ENCODE data around the gene HELT.
"Not testable (repeated sequence)": the region's sequence is repeated elsewhere in the genome, so short reads cannot be mapped to it uniquely, and the experiment has no call there.

DNA sequence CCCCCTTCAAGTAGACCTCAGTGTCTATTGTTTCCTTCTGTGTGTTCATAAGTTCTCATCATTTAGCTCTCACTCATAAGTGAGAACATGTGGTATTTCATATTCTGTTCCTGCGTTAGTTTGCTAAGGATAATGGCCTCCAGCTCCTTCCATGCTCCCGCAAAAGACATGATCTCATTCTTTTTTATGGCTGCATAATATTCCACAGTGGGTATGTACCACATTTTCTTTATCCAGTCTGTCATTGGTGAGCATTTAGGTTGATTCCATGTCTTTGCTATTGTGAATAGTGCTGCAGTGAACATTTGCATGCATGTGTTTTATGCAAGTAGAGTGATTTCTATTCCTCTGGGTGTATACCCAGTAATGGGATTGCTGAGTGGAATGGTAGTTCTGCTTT lies 41.9 kb upstream of the HELT start:
- TF ChIP-seq, protein P1, sequence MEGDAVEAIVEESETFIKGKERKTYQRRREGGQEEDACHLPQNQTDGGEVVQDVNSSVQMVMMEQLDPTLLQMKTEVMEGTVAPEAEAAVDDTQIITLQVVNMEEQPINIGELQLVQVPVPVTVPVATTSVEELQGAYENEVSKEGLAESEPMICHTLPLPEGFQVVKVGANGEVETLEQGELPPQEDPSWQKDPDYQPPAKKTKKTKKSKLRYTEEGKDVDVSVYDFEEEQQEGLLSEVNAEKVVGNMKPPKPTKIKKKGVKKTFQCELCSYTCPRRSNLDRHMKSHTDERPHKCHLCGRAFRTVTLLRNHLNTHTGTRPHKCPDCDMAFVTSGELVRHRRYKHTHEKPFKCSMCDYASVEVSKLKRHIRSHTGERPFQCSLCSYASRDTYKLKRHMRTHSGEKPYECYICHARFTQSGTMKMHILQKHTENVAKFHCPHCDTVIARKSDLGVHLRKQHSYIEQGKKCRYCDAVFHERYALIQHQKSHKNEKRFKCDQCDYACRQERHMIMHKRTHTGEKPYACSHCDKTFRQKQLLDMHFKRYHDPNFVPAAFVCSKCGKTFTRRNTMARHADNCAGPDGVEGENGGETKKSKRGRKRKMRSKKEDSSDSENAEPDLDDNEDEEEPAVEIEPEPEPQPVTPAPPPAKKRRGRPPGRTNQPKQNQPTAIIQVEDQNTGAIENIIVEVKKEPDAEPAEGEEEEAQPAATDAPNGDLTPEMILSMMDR (IDR thresholded peaks at IDR 0.05; ENCODE audit: extremely low read depth in 1 of 2, insufficient read depth in 1 of 2, low read depth in 1 of 2, low read length in 2 of 2), result not testable (repeated sequence)
- TF ChIP-seq POLR2A (IDR thresholded peaks at IDR 0.05; ENCODE audit: low read depth, low read length); EZH2 (IDR thresholded peaks at IDR 0.05; ENCODE audit: borderline replicate concordance, low read depth, low read length, severe bottlenecking); MYC (IDR thresholded peaks at IDR 0.05; ENCODE audit: low read depth, low read length); GATA2 (IDR thresholded peaks at IDR 0.05; ENCODE audit: insufficient read depth, insufficient read length, low read depth, low read length); JUN (IDR thresholded peaks at IDR 0.05; ENCODE audit: borderline replicate concordance, insufficient read depth, insufficient read length, low read depth); FOS (IDR thresholded peaks at IDR 0.05; ENCODE audit: borderline replicate concordance, insufficient read depth, low read length); POLR2AphosphoS5 (IDR thresholded peaks at IDR 0.05; ENCODE audit: insufficient read depth, low read depth, low read length): not testable (repeated sequence)
- TF ChIP-seq, protein P2, sequence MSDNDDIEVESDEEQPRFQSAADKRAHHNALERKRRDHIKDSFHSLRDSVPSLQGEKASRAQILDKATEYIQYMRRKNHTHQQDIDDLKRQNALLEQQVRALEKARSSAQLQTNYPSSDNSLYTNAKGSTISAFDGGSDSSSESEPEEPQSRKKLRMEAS (IDR thresholded peaks at IDR 0.05; ENCODE audit: insufficient read depth, insufficient read length), result not testable (repeated sequence)

Data from endothelial cell of umbilical vein (primary cell).